Ishikawa (cell line): Measurements from ENCODE around the gene CLCF1.

Experiments used
- CREB1 ChIP-seq: IDR thresholded peaks from 2 replicates; pipeline ENCODE4 v1.6.1; 2012; ENCODE audit warnings: low read depth
- EGR1 ChIP-seq: IDR thresholded peaks from 2 replicates; pipeline ENCODE4 v1.6.1; 2012
- EP300 ChIP-seq: IDR thresholded peaks from 2 replicates; pipeline ENCODE4 v1.6.1; 2012; ENCODE audit warnings: borderline replicate concordance
- FOXM1 ChIP-seq: IDR thresholded peaks from 2 replicates; pipeline ENCODE4 v1.6.1; 2012; ENCODE audit warnings: low read depth, borderline replicate concordance
- RAD21 ChIP-seq: IDR thresholded peaks from 2 replicates; pipeline ENCODE4 v1.6.1; 2012; ENCODE audit warnings: low read depth
- TEAD4 ChIP-seq: IDR thresholded peaks from 2 replicates; pipeline ENCODE4 v1.6.1; 2012
- USF1 ChIP-seq: IDR thresholded peaks from 2 replicates; pipeline ENCODE4 v1.6.1; 2012
- YY1 ChIP-seq: IDR thresholded peaks from 2 replicates; pipeline ENCODE4 v1.6.1; 2012; ENCODE audit warnings: low read depth

- TF ChIP-seq CREB1 (no peak), EP300 (no peak), YY1 (no peak), FOXM1 (no peak), RAD21 (no peak), TEAD4 (no peak), EGR1 (no peak), USF1 (no peak)
These were observed 46.8 kb upstream of the CLCF1 start for GRCh38 chr11:67420147-67420645.
